Stomach smooth muscle (tissue), 2 donors: Measurements from ENCODE around the gene RANBP3L.
"Not testable (repeated sequence)": the region's sequence is repeated elsewhere in the genome, so short reads cannot be mapped to it uniquely, and the experiment has no call there.

Experiments used
- H3K27ac ChIP-seq: one replicate; pipeline ENCODE4 v1.7.0; 2013; ENCODE audit warnings: mild to moderate bottlenecking, low read length, inconsistent platforms
- H3K27me3 ChIP-seq, 2 donors: one replicate each; pipeline ENCODE4 v1.7.0; 2013; ENCODE audit warnings: low read length in 2 of 2; ENCODE audit not compliant: insufficient read depth in 2 of 2, control insufficient read depth in 1 of 2
- H3K36me3 ChIP-seq, 2 donors: one replicate each; pipeline ENCODE4 v1.7.0; 2013; ENCODE audit warnings: low read length in 2 of 2; ENCODE audit not compliant: control insufficient read depth in 2 of 2, insufficient read depth in 2 of 2
- H3K4me1 ChIP-seq: one replicate; pipeline ENCODE4 v1.7.0; 2013; ENCODE audit warnings: low read length; ENCODE audit not compliant: control insufficient read depth, insufficient read depth
- H3K4me3 ChIP-seq, 2 donors: one replicate each; pipeline ENCODE4 v1.7.0; 2013; ENCODE audit warnings: low read length in 2 of 2
- H3K9ac ChIP-seq, 2 donors: one replicate each; pipeline ENCODE4 v1.7.0; 2013; ENCODE audit warnings: low read length in 2 of 2, mild to moderate bottlenecking in 1 of 2
- H3K9me3 ChIP-seq, 2 donors: one replicate each; pipeline ENCODE4 v1.7.0; 2013; ENCODE audit warnings: low read length in 2 of 2; ENCODE audit not compliant: control insufficient read depth in 2 of 2
- donor health status: healthy.
- donor health status: Pancreatic carcinoma.

Gene RANBP3L

GRCh38 chr5:36200513-36200912 is 101.2 kb downstream of the RANBP3L start:
- Histone ChIP-seq H3K9ac (no peak overlapping the region), H3K4me3 (no peak overlapping the region), H3K36me3 (peaks cover 7 to 40% of the 10 kb centered on the region in 2 donors), H3K27ac (no peak overlapping the region), H3K27me3 (no peaks in the 10 kb centered on the region), H3K9me3 (no peaks in the 10 kb centered on the region), H3K4me1 (no peaks in the 10 kb centered on the region)

- Histone ChIP-seq H3K9me3 (no peaks in the 10 kb centered on the region), H3K4me1 (no peaks in the 10 kb centered on the region), H3K4me3 (no peak overlapping the region), H3K27me3 (no peaks in the 10 kb centered on the region), H3K36me3 (peaks cover 5 to 41% of the 10 kb centered on the region in 2 donors), H3K9ac (no peak overlapping the region), H3K27ac (no peak overlapping the region)
These were observed 102.1 kb downstream of the RANBP3L start for GRCh38 chr5:36199620-36200019.

- H3K9ac ChIP-seq, H3K4me3 ChIP-seq, H3K9me3 ChIP-seq, H3K27me3 ChIP-seq, H3K27ac ChIP-seq, H3K4me1 ChIP-seq: not testable (repeated sequence)
- H3K36me3 ChIP-seq: peaks cover 5 to 41% of the 10 kb centered on the region in 2 donors
These were observed 102.9 kb downstream of the RANBP3L start for GRCh38 chr5:36198783-36199182.
